GM12878 (cell line): ENCODE results near the gene C16orf74. TPM values are rescaled to one million over a fixed set of nuclear protein-coding genes. Genes with fewer than 3 reads are reported as not detected.

Experiments
- ATAC-seq: fragments of 200-7000 bp; cut with Tn5 transposase; 3 replicates; pipeline ENCODE4 v1.9.1; 2020; ENCODE audit warnings: mild to moderate bottlenecking, moderate library complexity
- BruUV-seq: library from RNA; stranded (reverse); fragments of 400-500 nt; replicated peaks from 2 replicates; lab custom pipeline; 2021; lab: Mats Ljungman, UMichigan
- CTCF ChIA-PET: fragments of 300-600 bp; sonication (Branson Sonifier 250); formaldehyde crosslinking; extraction: SDS; loops from one replicate; lab custom pipeline; 2021; ENCODE audit warnings: inconsistent platforms; lab: Yijun Ruan, JAX
- POLR2A ChIA-PET: fragments of 350-600 bp; formaldehyde crosslinking; extraction: SDS; loops from one replicate; lab custom pipeline; 2021; ENCODE audit warnings: inconsistent platforms; lab: Charles Lee
- RAD21 ChIA-PET: fragments of 300-600 bp; sonication (Branson Sonifier 250); formaldehyde crosslinking; loops from one replicate; lab custom pipeline; 2023; ENCODE audit warnings: antibody characterized with exemption; ENCODE audit not compliant: unreplicated experiment; lab: Charles Lee
- SMC1A ChIA-PET: fragments of 300-600 bp; sonication (Branson Sonifier 250); formaldehyde crosslinking; loops from one replicate; lab custom pipeline; 2023; ENCODE audit not compliant: unreplicated experiment, uncharacterized antibody; lab: Charles Lee
- DNase-seq: peaks from one replicate; pipeline ENCODE4 v3.0.0-alpha.2; 2011; ENCODE audit warnings: low read depth, low spot score
- FAIRE-seq: peaks from 3 replicates; lab custom pipeline; 2011; peaks lifted over from hg19 to GRCh38; lab: Jason Lieb, UNC
- H2AFZ ChIP-seq: 2 replicates; pipeline ENCODE4 v1.6.0; 2011; ENCODE audit warnings: low read depth, low read length, control low read depth; ENCODE audit not compliant: control insufficient read depth
- H3K27ac ChIP-seq: 2 replicates; pipeline ENCODE4 v1.5.1; 2011; ENCODE audit warnings: control low read depth; ENCODE audit not compliant: control insufficient read depth, insufficient read depth
- H3K27me3 ChIP-seq, 2 experiments: replicated peaks in 1 of 2; 2 replicates each; pipeline versions ENCODE4 v1.6.0 to v1.6.1; 2011; ENCODE audit warnings: low read length in 1 of 2; ENCODE audit not compliant: control insufficient read depth in 2 of 2, insufficient read depth in 2 of 2
- H3K36me3 ChIP-seq, 2 experiments: 2 replicates each; pipeline ENCODE4 v1.5.1; 2011; ENCODE audit warnings: low read length in 1 of 2; ENCODE audit not compliant: control insufficient read depth in 2 of 2, insufficient read depth in 2 of 2
- H3K4me1 ChIP-seq: 2 replicates; pipeline ENCODE4 v1.6.1; 2011; ENCODE audit warnings: mild to moderate bottlenecking, low read length, moderate library complexity, mixed read lengths; ENCODE audit not compliant: control insufficient read depth, insufficient read depth
- H3K4me2 ChIP-seq: 2 replicates; pipeline ENCODE4 v1.6.0; 2011; ENCODE audit warnings: control low read depth; ENCODE audit not compliant: control insufficient read depth, insufficient read depth
- H3K4me3 ChIP-seq: fragments of 200-600 bp; sonication (generic); 2 replicates; pipeline ENCODE4 v1.5.1; 2016
- H3K79me2 ChIP-seq: 2 replicates; pipeline ENCODE4 v1.6.0; 2011; ENCODE audit warnings: low read length; ENCODE audit not compliant: control insufficient read depth, insufficient read depth
- H3K9ac ChIP-seq: 2 replicates; pipeline ENCODE4 v1.8.0; 2011; ENCODE audit warnings: low read length, control low read depth, mixed read lengths; ENCODE audit not compliant: control insufficient read depth, insufficient read depth
- H3K9me3 ChIP-seq: replicated peaks from 3 replicates; pipeline ENCODE4 v1.5.1; 2011; ENCODE audit warnings: mild to moderate bottlenecking, low read length; ENCODE audit not compliant: control insufficient read depth, insufficient read depth
- H4K20me1 ChIP-seq: 2 replicates; pipeline ENCODE4 v1.6.0; 2011; ENCODE audit not compliant: control insufficient read depth, insufficient read depth
- BCL3 ChIP-seq: IDR thresholded peaks from 2 replicates; pipeline ENCODE4 v1.6.1; 2011; ENCODE audit warnings: borderline replicate concordance, low read depth, mild to moderate bottlenecking, moderate library complexity, low read length; ENCODE audit not compliant: insufficient read depth, poor library complexity, severe bottlenecking
- BCLAF1 ChIP-seq: fragments of 450-650 bp; IDR thresholded peaks from 2 replicates; pipeline ENCODE4 v1.6.1; 2017; ENCODE audit warnings: antibody characterized with exemption, mild to moderate bottlenecking, moderate library complexity
- HCFC1 ChIP-seq: fragments of 150-350 bp; IDR thresholded peaks from 2 replicates; pipeline ENCODE4 v1.6.1; 2014; ENCODE audit warnings: low read length
- PML ChIP-seq: IDR thresholded peaks from 2 replicates; pipeline ENCODE4 v1.6.1; 2012; ENCODE audit warnings: low read length, inconsistent platforms
- ZNF207 ChIP-seq: fragments of 450-650 bp; IDR thresholded peaks from 2 replicates; pipeline ENCODE4 v1.6.1; 2014; ENCODE audit warnings: antibody characterized with exemption, mild to moderate bottlenecking, borderline replicate concordance
- WGBS: methylation state at CpG from one replicate; pipeline ENCODE4 v1.1.6; 2016; ENCODE audit warnings: low lambda C conversion rate; ENCODE audit not compliant: insufficient replicate concordance, insufficient coverage; ENCODE audit errors: missing lambda C conversion rate; 5-methylcytosine and 5-hydroxymethylcytosine counted together
- in situ Hi-C: fragments of 300-500 bp; cut with MboI; formaldehyde crosslinking; loops from 9 replicates; pipeline ENCODE4 v1.14.3; 2018; ENCODE audit warnings: mixed read lengths
- intact Hi-C: fragments of 100-400 bp; cut with micrococcal nuclease; formaldehyde crosslinking; loops from one replicate; pipeline ENCODE4 v1.14.2; 2022; ENCODE audit not compliant: unreplicated experiment
- polyA plus RNA-seq, 11 experiments: library from polyadenylated mRNA; depleted of rRNA in 4 of 11; unstranded in 6 of 11; stranded (reverse) in 5 of 11; fragments of >200 nt; fragmentation: Nextera tagmentation in 4 of 11; fragmentation: Illumina TruSeq in 1 of 11; extraction: Ambion mirVana in 4 of 11; extraction: Trizol in 1 of 11; gene quantifications; 1 replicate in 1 of 11; 2 replicates in 10 of 11; pipeline versions ENCODE4 v1.2.1 to v1.2.3, GENCODE V29; 2011 to 2016; ENCODE audit warnings: inconsistent platforms in 2 of 11, missing spikeins in 2 of 11, low read depth in 1 of 11
- total RNA-seq, 4 experiments: library from RNA; depleted of rRNA in 3 of 4; stranded (reverse); fragments of >200 nt in 3 of 4; fragmentation: Illumina TruSeq in 1 of 4; extraction: Trizol in 1 of 4; gene quantifications; 2 replicates each; pipeline versions ENCODE4 v1.2.1 to v1.2.3, GENCODE V29; 2013 to 2021

The C16orf74 gene
- total and polyA plus RNA-seq, 10 of the 15 experiments (the other 5 are each of a cell fraction or from before 2014, with no cell fraction given) = 0.23 to 20.1 (median 6.8) TPM

GRCh38 chr16:85734311-85735017 lies 16.4 kb downstream of the C16orf74 start:
- no peak overlapping the region for H3K4me2 ChIP-seq
- intact Hi-C loops = loop anchor here (2.0 kb wide), 1 partner anchor 22 kb away; no protein-coding TSS in a partner anchor
- no peak overlapping the region for H2AFZ ChIP-seq
- no peaks in the 10 kb centered on the region; the same call in 2 of the 3 replicates for H3K9me3 ChIP-seq
- ChIA-PET CTCF (no interaction called here), RAD21 (no interaction called here), SMC1A (no interaction called here), POLR2A (no interaction called here)
- H3K27me3 ChIP-seq = no peaks in the 10 kb centered on the region
- no peaks in the 10 kb centered on the region for H3K36me3 ChIP-seq
- no peaks in the 10 kb centered on the region; the same call in 1 of the 2 replicates for H4K20me1 ChIP-seq
- H3K4me3 ChIP-seq = no peak overlapping the region
- DNase-seq = no peak
- H3K4me1 ChIP-seq = peaks cover 15% of the 10 kb centered on the region
- H3K9ac ChIP-seq = no peak overlapping the region
- WGBS = 85% methylated on average over 10 of the region's 10 CpGs
- TF ChIP-seq HCFC1 = no peak
- TF ChIP-seq BCLAF1 = no peak
- no peak for TF ChIP-seq ZNF207
- TF ChIP-seq BCL3 = no peak
- TF ChIP-seq PML = no peak
- no peaks in the 10 kb centered on the region for H3K79me2 ChIP-seq
- in situ Hi-C loops = no loop called here
- H3K27ac ChIP-seq = no peak overlapping the region
- no peak for FAIRE-seq
- BruUV-seq = no TSS peak
- ATAC-seq = no peak
